Measurements from ENCODE around the gene KLF11. TPM values are rescaled to one million over a fixed set of nuclear protein-coding genes. Genes with fewer than 3 reads are reported as not detected.
"Not testable (repeated sequence)": the region's sequence is repeated elsewhere in the genome, so short reads cannot be mapped to it uniquely, and the experiment has no call there.

Gene KLF11
- total RNA-seq, 1 experiment from 2014 or later = 6.9 TPM

DNA sequence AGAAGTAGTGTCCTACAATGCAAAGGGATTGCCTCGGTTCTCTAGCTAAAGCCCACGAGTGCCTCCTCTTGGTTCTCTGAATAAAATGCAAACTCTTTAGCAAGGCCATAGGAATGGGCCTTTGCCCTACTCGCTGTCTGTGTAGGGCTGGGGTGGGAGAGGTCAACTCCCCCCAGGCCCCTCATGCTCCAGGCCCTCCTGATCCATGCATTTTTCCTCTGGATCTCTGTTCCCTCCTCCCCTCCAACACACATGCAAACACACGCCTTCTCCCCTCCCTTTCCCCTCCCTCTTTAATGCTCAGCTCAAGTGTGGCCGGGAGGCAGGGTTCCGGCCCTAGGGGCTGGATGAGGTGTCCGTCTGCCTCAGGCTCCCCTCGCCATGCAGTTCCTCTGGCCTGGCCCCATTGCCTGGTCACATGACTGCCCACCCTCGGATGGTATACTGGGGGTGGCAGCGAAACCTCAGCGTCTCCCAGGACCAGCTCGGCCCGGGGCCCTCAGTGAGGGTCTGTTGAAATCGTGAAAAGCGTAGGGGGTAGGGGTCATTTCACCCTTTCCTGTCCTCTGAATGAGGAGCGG, 14.9 kb upstream of the KLF11 start:
- no peak for DNase-seq
- intact Hi-C loops (cut with micrococcal nuclease; ENCODE audit: unreplicated experiment) = no loop called here
- Mint-ChIP-seq H3K27me3 (ENCODE audit: unreplicated experiment) (peaks cover 9% of the 10 kb centered on the region), H3K36me3 (ENCODE audit: insufficient read depth, unreplicated experiment) (no peaks in the 10 kb centered on the region), H3K4me1 (ENCODE audit: low read depth, unreplicated experiment) (no peaks in the 10 kb centered on the region), H3K4me3 (ENCODE audit: low read depth, unreplicated experiment) (no peak overlapping the region), H3K9me3 (ENCODE audit: low read depth, unreplicated experiment) (no peaks in the 10 kb centered on the region), H3K27ac (ENCODE audit: unreplicated experiment) (no peak overlapping the region)
- TF ChIP-seq, protein P1, sequence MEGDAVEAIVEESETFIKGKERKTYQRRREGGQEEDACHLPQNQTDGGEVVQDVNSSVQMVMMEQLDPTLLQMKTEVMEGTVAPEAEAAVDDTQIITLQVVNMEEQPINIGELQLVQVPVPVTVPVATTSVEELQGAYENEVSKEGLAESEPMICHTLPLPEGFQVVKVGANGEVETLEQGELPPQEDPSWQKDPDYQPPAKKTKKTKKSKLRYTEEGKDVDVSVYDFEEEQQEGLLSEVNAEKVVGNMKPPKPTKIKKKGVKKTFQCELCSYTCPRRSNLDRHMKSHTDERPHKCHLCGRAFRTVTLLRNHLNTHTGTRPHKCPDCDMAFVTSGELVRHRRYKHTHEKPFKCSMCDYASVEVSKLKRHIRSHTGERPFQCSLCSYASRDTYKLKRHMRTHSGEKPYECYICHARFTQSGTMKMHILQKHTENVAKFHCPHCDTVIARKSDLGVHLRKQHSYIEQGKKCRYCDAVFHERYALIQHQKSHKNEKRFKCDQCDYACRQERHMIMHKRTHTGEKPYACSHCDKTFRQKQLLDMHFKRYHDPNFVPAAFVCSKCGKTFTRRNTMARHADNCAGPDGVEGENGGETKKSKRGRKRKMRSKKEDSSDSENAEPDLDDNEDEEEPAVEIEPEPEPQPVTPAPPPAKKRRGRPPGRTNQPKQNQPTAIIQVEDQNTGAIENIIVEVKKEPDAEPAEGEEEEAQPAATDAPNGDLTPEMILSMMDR (IDR thresholded peaks at IDR 0.05; ENCODE audit: unreplicated experiment) = no peak
- CTCF ChIA-PET = interaction anchor here (0.6 kb wide), 1 partner anchor 224 kb away, joined by 3 read pairs; no protein-coding TSS in a partner anchor
- no TSS peak for BruUV-seq (replicated peaks)

DNA sequence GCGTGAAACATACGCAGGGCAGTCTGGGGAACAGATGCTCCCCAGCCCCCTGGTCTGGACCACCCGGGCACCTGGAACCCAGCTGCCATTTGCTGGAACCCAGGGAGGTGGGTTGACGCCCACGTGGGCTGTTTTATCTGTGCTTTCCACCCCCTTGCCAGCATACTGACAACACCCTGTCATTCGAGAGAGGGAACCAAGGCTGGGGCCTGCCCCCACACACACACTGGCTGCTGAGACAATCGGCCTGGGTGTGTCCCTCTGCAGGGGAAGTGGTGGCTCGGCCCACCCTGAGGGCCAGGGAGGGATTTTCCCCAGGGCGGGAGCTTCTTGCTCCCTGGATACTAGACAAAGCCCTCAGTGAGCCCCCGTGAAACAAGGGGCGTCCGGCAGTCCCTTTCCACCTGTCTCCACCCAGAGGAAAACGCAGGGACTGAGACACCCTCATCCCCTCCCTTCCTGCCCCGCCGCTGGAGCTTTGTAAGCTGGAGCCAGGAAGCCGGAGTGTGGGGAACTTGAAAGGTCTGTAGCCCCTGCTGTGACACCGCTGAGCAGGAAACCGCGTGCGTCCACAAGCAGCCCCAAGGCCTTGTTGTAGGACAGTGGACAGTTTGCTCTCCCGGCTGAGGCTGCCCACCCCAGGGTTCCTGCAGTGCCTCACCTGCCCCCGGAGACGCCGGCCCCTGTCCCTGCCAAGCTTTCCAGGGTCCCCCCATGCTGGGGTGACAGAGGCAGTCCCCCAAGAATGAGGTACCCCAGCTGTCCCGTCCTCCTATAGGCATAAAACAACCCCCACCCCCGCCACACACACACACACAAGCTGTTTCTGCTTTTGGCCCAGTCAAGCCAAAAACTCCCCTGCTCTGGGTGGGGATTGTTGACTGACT, 14.1 kb upstream of the KLF11 start:
- intact Hi-C loops (cut with micrococcal nuclease; ENCODE audit: unreplicated experiment) = no loop called here
- peak; percentile 48 for DNase-seq
- CTCF ChIA-PET = interaction anchor here (0.6 kb wide), 2 partner anchors 89 to 225 kb away, joined by 3 to 9 read pairs; no protein-coding TSS in a partner anchor
- TF ChIP-seq, protein P1 (IDR thresholded peaks at IDR 0.05; ENCODE audit: unreplicated experiment) = no peak
- H3K9me3 Mint-ChIP-seq (ENCODE audit: low read depth, unreplicated experiment) = no peaks in the 10 kb centered on the region
- peaks cover 9% of the 10 kb centered on the region for H3K27me3 Mint-ChIP-seq (ENCODE audit: unreplicated experiment)
- no TSS peak for BruUV-seq (replicated peaks)
- H3K36me3 Mint-ChIP-seq (ENCODE audit: insufficient read depth, unreplicated experiment) = no peaks in the 10 kb centered on the region
- no peaks in the 10 kb centered on the region for H3K4me1 Mint-ChIP-seq (ENCODE audit: low read depth, unreplicated experiment)
- no peak overlapping the region for H3K4me3 Mint-ChIP-seq (ENCODE audit: low read depth, unreplicated experiment)
- no peak overlapping the region for H3K27ac Mint-ChIP-seq (ENCODE audit: unreplicated experiment)

DNA sequence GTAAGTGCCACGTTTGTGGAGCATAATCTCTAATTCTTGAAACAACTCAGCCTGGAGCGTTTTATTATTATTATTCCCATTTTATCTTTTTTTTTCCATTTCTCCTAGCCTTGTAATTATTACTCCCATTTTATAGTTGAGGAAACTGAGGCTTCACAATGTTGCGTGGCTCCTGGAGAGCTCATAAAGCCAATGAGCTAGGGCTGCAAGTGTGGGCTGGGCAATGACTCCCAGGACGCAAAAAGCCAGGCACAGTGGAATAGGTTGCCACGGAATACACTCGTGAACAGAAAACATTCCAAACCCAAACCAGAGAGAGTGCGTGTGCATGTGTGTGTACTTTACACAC, 13.5 kb upstream of the KLF11 start:
- no peaks in the 10 kb centered on the region for H3K4me1 Mint-ChIP-seq (ENCODE audit: low read depth, unreplicated experiment)
- BruUV-seq (replicated peaks) = no TSS peak
- intact Hi-C loops (cut with micrococcal nuclease; ENCODE audit: unreplicated experiment) = no loop called here
- H3K9me3 Mint-ChIP-seq (ENCODE audit: low read depth, unreplicated experiment) = no peaks in the 10 kb centered on the region
- H3K36me3 Mint-ChIP-seq (ENCODE audit: insufficient read depth, unreplicated experiment) = no peaks in the 10 kb centered on the region
- H3K27me3 Mint-ChIP-seq (ENCODE audit: unreplicated experiment) = peaks cover 9% of the 10 kb centered on the region
- no peak overlapping the region for H3K4me3 Mint-ChIP-seq (ENCODE audit: low read depth, unreplicated experiment)
- no peak overlapping the region for H3K27ac Mint-ChIP-seq (ENCODE audit: unreplicated experiment)
- DNase-seq = no peak
- CTCF ChIA-PET = interaction anchor here (0.6 kb wide), 1 partner anchor 88 kb away, joined by 9 read pairs; no protein-coding TSS in a partner anchor
- TF ChIP-seq, protein P1 (IDR thresholded peaks at IDR 0.05; ENCODE audit: unreplicated experiment) = no peak

DNA sequence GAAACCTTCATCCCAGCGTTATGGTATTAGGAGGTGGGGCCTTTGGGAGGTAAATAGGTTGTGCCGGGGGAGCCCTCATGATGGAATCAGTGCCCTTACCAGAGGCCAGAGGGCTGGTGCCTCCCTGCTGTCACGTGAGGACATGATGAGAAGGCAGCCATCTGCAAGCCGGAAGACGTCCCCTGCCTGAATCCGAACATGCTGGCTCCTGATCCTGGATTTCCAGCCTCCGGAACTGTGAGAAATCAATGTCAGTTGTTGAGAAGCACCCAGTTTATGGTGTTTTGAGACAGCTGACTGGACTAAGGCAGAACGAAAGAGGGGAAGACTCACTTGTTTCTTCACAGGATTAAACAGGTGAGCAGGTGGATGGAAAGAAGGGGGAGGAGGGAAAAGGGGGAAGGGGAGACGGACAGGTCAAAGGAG, 13.0 kb upstream of the KLF11 start:
- CTCF ChIA-PET = no interaction called here
- no peak for DNase-seq
- no peak overlapping the region for H3K27ac Mint-ChIP-seq (ENCODE audit: unreplicated experiment)
- intact Hi-C loops (cut with micrococcal nuclease; ENCODE audit: unreplicated experiment) = no loop called here
- BruUV-seq (replicated peaks) = no TSS peak
- TF ChIP-seq, protein P1 (IDR thresholded peaks at IDR 0.05; ENCODE audit: unreplicated experiment) = no peak
- no peaks in the 10 kb centered on the region for H3K36me3 Mint-ChIP-seq (ENCODE audit: insufficient read depth, unreplicated experiment)
- no peak overlapping the region for H3K4me3 Mint-ChIP-seq (ENCODE audit: low read depth, unreplicated experiment)
- H3K4me1 Mint-ChIP-seq (ENCODE audit: low read depth, unreplicated experiment) = no peaks in the 10 kb centered on the region
- H3K27me3 Mint-ChIP-seq (ENCODE audit: unreplicated experiment) = peaks cover 7% of the 10 kb centered on the region
- no peaks in the 10 kb centered on the region for H3K9me3 Mint-ChIP-seq (ENCODE audit: low read depth, unreplicated experiment)

DNA sequence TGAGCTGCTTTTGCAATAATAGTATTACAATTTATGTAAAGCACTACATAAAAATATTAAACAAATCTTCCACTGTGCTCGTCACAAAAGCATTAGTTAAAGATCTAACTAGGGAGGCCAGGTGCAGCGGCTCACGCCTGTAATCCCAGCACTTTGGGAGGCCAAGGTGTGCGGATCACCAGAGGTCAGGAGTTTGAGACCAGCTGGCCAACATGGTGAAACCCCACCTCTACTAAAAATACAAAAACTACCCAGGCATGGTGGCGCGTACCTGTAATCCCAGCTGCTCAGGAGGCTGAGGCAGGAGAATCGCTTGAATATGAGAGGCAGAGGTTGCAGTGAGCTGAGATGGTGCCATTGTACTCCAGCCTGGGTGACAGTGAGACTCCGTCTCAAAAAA, 12.6 kb upstream of the KLF11 start:
- intact Hi-C loops (cut with micrococcal nuclease; ENCODE audit: unreplicated experiment); H3K9me3 Mint-ChIP-seq (ENCODE audit: low read depth, unreplicated experiment); CTCF ChIA-PET: not testable (repeated sequence)

More for the DNA sequence above, 12.6 kb upstream of the KLF11 start:
- DNase-seq; H3K27me3 Mint-ChIP-seq (ENCODE audit: unreplicated experiment); BruUV-seq (replicated peaks); H3K36me3 Mint-ChIP-seq (ENCODE audit: insufficient read depth, unreplicated experiment); H3K27ac Mint-ChIP-seq (ENCODE audit: unreplicated experiment); H3K4me3 Mint-ChIP-seq (ENCODE audit: low read depth, unreplicated experiment); H3K4me1 Mint-ChIP-seq (ENCODE audit: low read depth, unreplicated experiment): not testable (repeated sequence)

Data from Calu3 (cell line).